ENCODE data around the gene CDH22. TPM values are rescaled to one million over a fixed set of nuclear protein-coding genes. Genes with fewer than 3 reads are reported as not detected.

CDH22 gene
- total and polyA plus RNA-seq, 10 of the 15 experiments (the other 5 are each of a cell fraction or from before 2014, with no cell fraction given): not detected

DNA sequence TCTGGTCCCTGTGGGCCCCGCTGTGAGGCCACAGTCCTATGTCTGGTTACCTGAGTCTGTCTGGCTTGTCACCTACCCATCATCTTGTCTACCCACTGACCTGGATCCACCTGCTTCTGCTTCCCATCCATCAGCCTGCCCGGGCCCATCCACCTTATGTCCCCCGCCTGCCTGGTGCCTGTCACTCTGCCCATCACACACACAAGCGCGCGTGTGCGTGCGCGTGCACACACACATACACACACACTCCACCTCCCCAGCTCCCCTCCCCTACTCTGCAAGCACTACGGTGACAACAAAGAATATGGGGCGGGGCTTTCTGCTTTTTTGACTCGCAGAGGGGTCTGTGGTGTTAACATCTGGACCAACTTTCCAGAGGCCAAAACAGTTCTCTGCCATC is 8.0 kb downstream of the CDH22 start:
- CTCF ChIA-PET: interaction anchor here (0.9 kb wide), 1 partner anchor 49 kb away, joined by 3 read pairs; no protein-coding TSS in a partner anchor
- ATAC-seq (no peak), DNase-seq (ENCODE audit: low read depth, low spot score) (no peak), FAIRE-seq (no peak)
- BruUV-seq (replicated peaks): no TSS peak
- POLR2A ChIA-PET: no interaction called here
- Histone ChIP-seq H3K9me3 (replicated peaks; ENCODE audit: control insufficient read depth, insufficient read depth, low read length) (no peaks in the 10 kb centered on the region), H4K20me1 (ENCODE audit: control insufficient read depth, insufficient read depth) (no peaks in the 10 kb centered on the region), H3K27me3 (replicated peaks in 1 of 2; ENCODE audit: control insufficient read depth in 2 of 2, insufficient read depth in 2 of 2, low read length in 1 of 2) (peaks cover 0 to 2% of the 10 kb centered on the region in 2 experiments; a peak in 3 of 4 replicates), H3K27ac (ENCODE audit: control insufficient read depth, insufficient read depth) (no peak overlapping the region), H2AFZ (ENCODE audit: control insufficient read depth, low read depth, low read length) (no peak overlapping the region), H3K4me2 (ENCODE audit: control insufficient read depth, insufficient read depth) (no peak overlapping the region), H3K79me2 (ENCODE audit: control insufficient read depth, insufficient read depth, low read length) (no peaks in the 10 kb centered on the region), H3K4me3 (no peak overlapping the region), H3K9ac (ENCODE audit: control insufficient read depth, insufficient read depth, low read length) (no peak overlapping the region), H3K4me1 (ENCODE audit: control insufficient read depth, insufficient read depth, low read length) (no peaks in the 10 kb centered on the region), H3K36me3 (ENCODE audit: control insufficient read depth in 2 of 2, insufficient read depth in 2 of 2, low read length in 1 of 2) (no peaks in the 10 kb centered on the region)
- SMC1A ChIA-PET (ENCODE audit: uncharacterized antibody, unreplicated experiment): no interaction called here
- RAD21 ChIA-PET (ENCODE audit: unreplicated experiment): no interaction called here
- in situ Hi-C loops (cut with MboI): no loop called here
- intact Hi-C loops (cut with micrococcal nuclease; ENCODE audit: unreplicated experiment): no loop called here
- no peak for TF ChIP-seq POU2F2 (IDR thresholded peaks at IDR 0.05; ENCODE audit: borderline replicate concordance, low read depth, low read length)
- 58% methylated on average over 11 of the region's 12 CpGs for WGBS (ENCODE audit: insufficient coverage, insufficient replicate concordance, low lambda C conversion rate, missing lambda C conversion rate)

GRCh38 chr20:46299078-46299477 is 9.2 kb downstream of the CDH22 start:
- no peak overlapping the region for H3K4me2 ChIP-seq (ENCODE audit: control insufficient read depth, insufficient read depth)
- CTCF ChIA-PET: interaction anchor here (0.5 kb wide), 1 partner anchor 1827 kb away, joined by 3 read pairs; no protein-coding TSS in a partner anchor
- no peaks in the 10 kb centered on the region for H3K9me3 ChIP-seq (replicated peaks; ENCODE audit: control insufficient read depth, insufficient read depth, low read length)
- no peak for TF ChIP-seq MAX (IDR thresholded peaks at IDR 0.05; ENCODE audit: low read depth, low read length)
- TF ChIP-seq USF2 (IDR thresholded peaks at IDR 0.05; ENCODE audit: borderline replicate concordance, low read depth, low read length): no peak
- no peak for TF ChIP-seq HDGF (IDR thresholded peaks at IDR 0.05)
- TF ChIP-seq, protein P1, sequence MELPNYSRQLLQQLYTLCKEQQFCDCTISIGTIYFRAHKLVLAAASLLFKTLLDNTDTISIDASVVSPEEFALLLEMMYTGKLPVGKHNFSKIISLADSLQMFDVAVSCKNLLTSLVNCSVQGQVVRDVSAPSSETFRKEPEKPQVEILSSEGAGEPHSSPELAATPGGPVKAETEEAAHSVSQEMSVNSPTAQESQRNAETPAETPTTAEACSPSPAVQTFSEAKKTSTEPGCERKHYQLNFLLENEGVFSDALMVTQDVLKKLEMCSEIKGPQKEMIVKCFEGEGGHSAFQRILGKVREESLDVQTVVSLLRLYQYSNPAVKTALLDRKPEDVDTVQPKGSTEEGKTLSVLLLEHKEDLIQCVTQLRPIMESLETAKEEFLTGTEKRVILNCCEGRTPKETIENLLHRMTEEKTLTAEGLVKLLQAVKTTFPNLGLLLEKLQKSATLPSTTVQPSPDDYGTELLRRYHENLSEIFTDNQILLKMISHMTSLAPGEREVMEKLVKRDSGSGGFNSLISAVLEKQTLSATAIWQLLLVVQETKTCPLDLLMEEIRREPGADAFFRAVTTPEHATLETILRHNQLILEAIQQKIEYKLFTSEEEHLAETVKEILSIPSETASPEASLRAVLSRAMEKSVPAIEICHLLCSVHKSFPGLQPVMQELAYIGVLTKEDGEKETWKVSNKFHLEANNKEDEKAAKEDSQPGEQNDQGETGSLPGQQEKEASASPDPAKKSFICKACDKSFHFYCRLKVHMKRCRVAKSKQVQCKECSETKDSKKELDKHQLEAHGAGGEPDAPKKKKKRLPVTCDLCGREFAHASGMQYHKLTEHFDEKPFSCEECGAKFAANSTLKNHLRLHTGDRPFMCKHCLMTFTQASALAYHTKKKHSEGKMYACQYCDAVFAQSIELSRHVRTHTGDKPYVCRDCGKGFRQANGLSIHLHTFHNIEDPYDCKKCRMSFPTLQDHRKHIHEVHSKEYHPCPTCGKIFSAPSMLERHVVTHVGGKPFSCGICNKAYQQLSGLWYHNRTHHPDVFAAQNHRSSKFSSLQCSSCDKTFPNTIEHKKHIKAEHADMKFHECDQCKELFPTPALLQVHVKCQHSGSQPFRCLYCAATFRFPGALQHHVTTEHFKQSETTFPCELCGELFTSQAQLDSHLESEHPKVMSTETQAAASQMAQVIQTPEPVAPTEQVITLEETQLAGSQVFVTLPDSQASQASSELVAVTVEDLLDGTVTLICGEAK (IDR thresholded peaks at IDR 0.05; ENCODE audit: borderline replicate concordance): no peak
- no peak for TF ChIP-seq MEF2B (IDR thresholded peaks at IDR 0.05; ENCODE audit: partially characterized antibody, poor library complexity, severe bottlenecking)
- TF ChIP-seq ZNF217 (IDR thresholded peaks at IDR 0.05): no peak
- TF ChIP-seq SMC3 (IDR thresholded peaks at IDR 0.05; ENCODE audit: borderline replicate concordance, low read length): no peak
- TF ChIP-seq WRNIP1 (IDR thresholded peaks at IDR 0.05; ENCODE audit: borderline replicate concordance, low read depth, low read length): no peak
- TF ChIP-seq, protein P2, sequence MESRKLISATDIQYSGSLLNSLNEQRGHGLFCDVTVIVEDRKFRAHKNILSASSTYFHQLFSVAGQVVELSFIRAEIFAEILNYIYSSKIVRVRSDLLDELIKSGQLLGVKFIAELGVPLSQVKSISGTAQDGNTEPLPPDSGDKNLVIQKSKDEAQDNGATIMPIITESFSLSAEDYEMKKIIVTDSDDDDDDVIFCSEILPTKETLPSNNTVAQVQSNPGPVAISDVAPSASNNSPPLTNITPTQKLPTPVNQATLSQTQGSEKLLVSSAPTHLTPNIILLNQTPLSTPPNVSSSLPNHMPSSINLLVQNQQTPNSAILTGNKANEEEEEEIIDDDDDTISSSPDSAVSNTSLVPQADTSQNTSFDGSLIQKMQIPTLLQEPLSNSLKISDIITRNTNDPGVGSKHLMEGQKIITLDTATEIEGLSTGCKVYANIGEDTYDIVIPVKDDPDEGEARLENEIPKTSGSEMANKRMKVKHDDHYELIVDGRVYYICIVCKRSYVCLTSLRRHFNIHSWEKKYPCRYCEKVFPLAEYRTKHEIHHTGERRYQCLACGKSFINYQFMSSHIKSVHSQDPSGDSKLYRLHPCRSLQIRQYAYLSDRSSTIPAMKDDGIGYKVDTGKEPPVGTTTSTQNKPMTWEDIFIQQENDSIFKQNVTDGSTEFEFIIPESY (IDR thresholded peaks at IDR 0.05): no peak

More at GRCh38 chr20:46299078-46299477, 9.2 kb downstream of the CDH22 start:
- intact Hi-C loops (cut with micrococcal nuclease; ENCODE audit: unreplicated experiment): no loop called here
- H3K36me3 ChIP-seq (ENCODE audit: control insufficient read depth in 2 of 2, insufficient read depth in 2 of 2, low read length in 1 of 2): no peaks in the 10 kb centered on the region
- ChIA-PET SMC1A (ENCODE audit: uncharacterized antibody, unreplicated experiment) (interaction anchor here (1.2 to 1.3 kb wide), 2 partner anchors 110 to 277 kb away, joined by 3 read pairs; no protein-coding TSS in a partner anchor), POLR2A (no interaction called here), RAD21 (ENCODE audit: unreplicated experiment) (interaction anchor here (1.1 kb wide), 2 partner anchors 10 to 276 kb away, joined by 3 read pairs; no protein-coding TSS in a partner anchor)
- ATAC-seq: no peak
- no peak for DNase-seq (ENCODE audit: low read depth, low spot score)
- peaks cover 0 to 6% of the 10 kb centered on the region in 2 experiments; a peak in 3 of 4 replicates for H3K27me3 ChIP-seq (replicated peaks in 1 of 2; ENCODE audit: control insufficient read depth in 2 of 2, insufficient read depth in 2 of 2, low read length in 1 of 2)
- no peaks in the 10 kb centered on the region for H3K4me1 ChIP-seq (ENCODE audit: control insufficient read depth, insufficient read depth, low read length)
- no peak overlapping the region for H3K9ac ChIP-seq (ENCODE audit: control insufficient read depth, insufficient read depth, low read length)
- in situ Hi-C loops (cut with MboI): no loop called here
- no peaks in the 10 kb centered on the region for H4K20me1 ChIP-seq (ENCODE audit: control insufficient read depth, insufficient read depth)
- FAIRE-seq: no peak
- H3K27ac ChIP-seq (ENCODE audit: control insufficient read depth, insufficient read depth): no peak overlapping the region
- no peak overlapping the region for H3K4me3 ChIP-seq
- no peaks in the 10 kb centered on the region for H3K79me2 ChIP-seq (ENCODE audit: control insufficient read depth, insufficient read depth, low read length)
- 20% methylated on average over 7 of the region's 7 CpGs for WGBS (ENCODE audit: insufficient coverage, insufficient replicate concordance, low lambda C conversion rate, missing lambda C conversion rate)
- no TSS peak for BruUV-seq (replicated peaks)
- H2AFZ ChIP-seq (ENCODE audit: control insufficient read depth, low read depth, low read length): no peak overlapping the region

All from GM12878 (cell line).